Myometrial cell (primary cell): ENCODE data around the gene C1R. TPM values are rescaled to one million over a fixed set of nuclear protein-coding genes. Genes with fewer than 3 reads are reported as not detected.

Source experiments
- total RNA-seq: library from RNA; depleted of rRNA; stranded (reverse); fragments of >200 nt; gene quantifications from 2 replicates; pipeline ENCODE4 v1.2.3, GENCODE V29; 2015

Gene C1R
- total RNA-seq = 125 and 158 TPM in 2 replicates

GRCh38 chr12:7092229-7092985, at the start of gene C1R:
C1R (minus strand) TSS chr12:7092445; CDS start chr12:7092388, 57 bp downstream.

GRCh38 chr12:7129872-7130691, 37.8 kb upstream of the C1R start, which contains the start of gene CLSTN3:
CLSTN3 (plus strand) TSS chr12:7130371; CDS start chr12:7130649, 278 bp downstream.

DNA sequence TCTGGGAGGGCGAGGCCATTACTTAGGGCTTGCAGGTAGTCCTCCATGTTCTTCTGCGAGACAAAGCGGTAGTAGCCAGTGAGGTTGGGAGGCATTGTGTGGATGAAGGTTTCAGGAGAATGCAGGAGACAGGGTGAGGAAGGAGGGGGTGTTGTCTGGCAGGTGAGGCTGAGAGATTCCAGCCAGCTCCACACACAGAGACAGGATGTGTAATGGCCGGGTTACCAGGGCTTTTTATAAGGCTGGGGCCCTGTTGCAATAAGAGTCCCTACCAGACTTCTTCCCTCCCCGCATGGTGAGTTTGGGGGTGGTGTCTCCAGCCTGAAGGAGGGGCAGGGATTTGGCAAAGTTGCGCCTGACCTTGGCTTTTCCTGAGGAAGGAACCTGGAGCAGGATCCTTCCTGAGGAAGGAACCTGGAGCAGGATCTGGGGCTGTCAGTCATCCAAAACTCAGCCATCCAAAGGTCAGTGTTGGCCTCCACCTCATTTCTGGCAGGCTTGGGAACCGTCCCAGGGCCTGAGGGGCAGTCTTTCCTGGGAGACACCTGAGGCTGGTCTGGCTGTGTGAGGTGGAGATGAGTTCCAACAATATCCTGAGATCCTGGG, 36.5 kb upstream of the C1R start, which contains the start of gene RBP5:
RBP5 (minus strand) TSS at position 209 of the 606 bp plus-strand sequence; CDS start at position 95, 114 bp downstream.

GRCh38 chr12:7108796-7109571, 16.7 kb upstream of the C1R start, which contains the start of gene C1RL:
C1RL (minus strand) TSS chr12:7109214; CDS start chr12:7109180, 34 bp downstream.

DNA sequence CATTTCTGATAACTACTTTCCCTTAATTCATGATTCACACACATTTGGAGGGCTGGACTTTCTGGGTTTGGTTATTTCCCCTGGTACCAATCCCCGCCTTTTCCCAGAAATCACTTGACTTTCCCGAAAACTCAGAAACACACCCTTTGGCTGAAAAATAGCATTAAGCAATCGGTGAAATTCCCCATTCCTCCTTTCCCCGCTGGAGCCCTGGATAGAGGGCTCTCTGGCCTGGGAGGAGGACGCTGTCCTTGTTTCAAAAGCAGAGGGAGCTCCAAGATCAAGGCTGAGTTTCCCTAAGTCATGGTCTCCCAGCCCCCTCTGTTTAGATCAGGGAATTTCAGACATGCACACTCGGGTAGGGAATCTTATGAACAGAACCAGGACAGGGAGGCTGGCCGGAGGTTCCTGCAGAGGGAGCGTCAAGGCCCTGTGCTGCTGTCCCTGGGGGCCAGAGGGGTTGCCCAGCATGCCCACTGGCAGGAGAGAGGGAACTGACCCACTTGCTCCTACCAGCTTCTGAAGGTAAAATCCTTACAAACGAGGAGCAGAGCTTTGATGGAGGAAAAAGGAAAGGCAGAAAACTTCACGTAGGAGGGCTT, 31.8 kb downstream of the C1R start, which contains the start of gene C1S:
C1S (plus strand) TSS at position 366 of the 602 bp plus-strand sequence. CDS start 1,195 bp downstream, outside the sequence.

Other genes starting within 250 kb of the C1R start
- gene CDCA3, start 241.2 kb downstream of the C1R start, total RNA-seq = 36.3 and 53.9 TPM in 2 replicates
- gene USP5, start 240.3 kb downstream of the C1R start, total RNA-seq = 89.4 and 97.7 TPM in 2 replicates
- 1,607 and 1,656 TPM in 2 replicates for gene TPI1, start 224.9 kb downstream of the C1R start, total RNA-seq
- 4.9 and 12.8 TPM in 2 replicates for gene SPSB2, start 219.1 kb downstream of the C1R start, total RNA-seq
- 13.0 and 18.8 TPM in 2 replicates for gene LRRC23, start 187.6 kb downstream of the C1R start, total RNA-seq
- 8.9 and 9.0 TPM in 2 replicates for gene ENO2, start 177.9 kb downstream of the C1R start, total RNA-seq
- 12.7 and 13.8 TPM in 2 replicates for gene ATN1, start 164.5 kb downstream of the C1R start, total RNA-seq
- not detected in 2 replicates for gene RNU7-1, start 148.6 kb downstream of the C1R start, total RNA-seq
- 314 and 317 TPM in 2 replicates for gene C12orf57, start 148.4 kb downstream of the C1R start, total RNA-seq
- not detected in 2 replicates for gene PTPN6, start 141.1 kb downstream of the C1R start, total RNA-seq
- gene PHB2, start 121.8 kb downstream of the C1R start, total RNA-seq = 393 and 424 TPM in 2 replicates
- gene EMG1, start 121.5 kb downstream of the C1R start, total RNA-seq = 46.7 and 53.5 TPM in 2 replicates
- 32.0 and 36.5 TPM in 2 replicates for gene LPCAT3, start 74.0 kb downstream of the C1R start, total RNA-seq
- 70.9 and 75.1 TPM in 2 replicates for gene C1S, start 31.7 kb downstream of the C1R start, total RNA-seq
- gene C1RL, start 16.8 kb upstream of the C1R start, total RNA-seq = 34.3 and 48.2 TPM in 2 replicates
- gene RBP5, start 36.4 kb upstream of the C1R start, total RNA-seq = not detected in 2 replicates
- 8.6 and 16.0 TPM in 2 replicates for gene CLSTN3, start 37.9 kb upstream of the C1R start, total RNA-seq
- 25.2 and 27.7 TPM in 2 replicates for gene PEX5, start 97.2 kb upstream of the C1R start, total RNA-seq
- gene ACSM4, start 211.6 kb upstream of the C1R start, total RNA-seq = not detected in 2 replicates